ENCODE results near the gene LRP8. TPM values are rescaled to one million over a fixed set of nuclear protein-coding genes. Genes with fewer than 3 reads are reported as not detected.

The LRP8 gene
- total RNA-seq, 1 experiment from 2014 or later, result 54.4 TPM

DNA sequence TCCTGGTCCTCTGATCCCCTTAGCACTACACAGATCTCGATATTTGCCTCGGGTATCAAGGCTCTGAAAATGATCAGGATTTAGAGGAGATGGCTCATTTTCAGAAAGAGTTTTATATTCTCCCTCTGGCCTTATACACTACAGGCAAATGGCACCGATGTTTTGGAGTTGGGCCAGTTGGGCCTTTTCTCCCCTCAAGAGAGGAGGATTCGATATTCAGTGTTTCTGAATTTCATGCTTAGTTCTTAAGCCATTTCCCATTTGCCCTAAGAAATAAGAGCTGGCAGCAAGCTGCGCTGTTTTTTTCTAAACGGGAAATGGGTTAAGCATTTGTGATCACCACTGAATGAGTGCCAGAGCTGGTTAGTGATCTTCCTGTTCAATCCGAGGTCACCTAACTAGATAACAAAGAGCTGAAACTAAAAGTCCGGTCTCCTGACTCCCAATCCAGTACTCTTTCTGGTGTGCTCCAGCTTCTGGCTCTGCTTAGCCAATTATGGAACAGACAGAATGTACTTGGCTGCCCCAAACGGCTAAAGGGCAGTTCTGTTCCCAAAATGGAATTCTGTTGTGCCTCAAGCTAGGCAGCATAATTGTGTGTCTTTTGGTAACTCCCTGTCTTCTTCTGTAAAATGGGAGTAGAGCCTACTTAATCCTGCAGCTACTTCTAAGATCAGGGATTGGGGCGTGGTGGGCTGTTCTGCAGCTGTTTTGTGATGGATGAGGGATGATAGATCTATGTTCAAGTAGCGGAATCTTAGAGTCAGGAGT is 132.4 kb downstream of the LRP8 start:
- ChIA-PET POLR2A (ENCODE audit: unreplicated experiment) (no interaction called here), CTCF (interaction anchor here (1.1 kb wide), 1 partner anchor 19 kb away, joined by 3 read pairs; no protein-coding TSS in a partner anchor)
- no peak overlapping the region for H3K27ac ChIP-seq (ENCODE audit: low read length)
- H3K27me3 ChIP-seq (ENCODE audit: low read length), result no peaks in the 10 kb centered on the region
- H3K9me2 ChIP-seq (replicated peaks; ENCODE audit: low read length), result no peaks in the 10 kb centered on the region
- ATAC-seq (no peak), DNase-seq (no peak)
- H3K9ac ChIP-seq (ENCODE audit: low read length), result no peak overlapping the region
- intact Hi-C loops (cut with micrococcal nuclease), result no loop called here
- H3K9me3 ChIP-seq (ENCODE audit: low read length), result no peaks in the 10 kb centered on the region
- BruUV-seq (replicated peaks), result no TSS peak
- H3K4me2 ChIP-seq (ENCODE audit: low read length), result peak overlapping the region; percentile 96
- H3F3A ChIP-seq (ENCODE audit: low read length, unreplicated experiment), result no peaks in the 10 kb centered on the region
- no peaks in the 10 kb centered on the region for H3K36me3 ChIP-seq (ENCODE audit: low read depth, low read length)
- H3K79me2 ChIP-seq (ENCODE audit: low read length), result peaks cover 16% of the 10 kb centered on the region
- no peaks in the 10 kb centered on the region for H4K20me1 ChIP-seq (ENCODE audit: low read length)
- H2AFZ ChIP-seq (ENCODE audit: low read length), result peak overlapping the region; percentile 94
- H3K4me1 ChIP-seq (ENCODE audit: insufficient read depth, low read length), result peaks cover 23% of the 10 kb centered on the region
- H3K4me3 ChIP-seq (ENCODE audit: low read length), result no peak overlapping the region
- no peak for TF ChIP-seq CTCF (conservative IDR thresholded peaks at IDR 0.05; ENCODE audit: low read depth, low read length)

Other genes starting within 250 kb of the LRP8 start
- 0.23 and 0.26 TPM in 2 replicates for gene SLC1A7, start 185.4 kb downstream of the LRP8 start, total RNA-seq (2014; rRNA removed)
- 19.6 and 27.1 TPM in 2 replicates for gene CPT2, start 131.2 kb downstream of the LRP8 start, total RNA-seq (2014; rRNA removed)
- 44.1 and 47.7 TPM in 2 replicates for gene CZIB, start 107.4 kb downstream of the LRP8 start, total RNA-seq (2014; rRNA removed)
- gene MAGOH, start 89.6 kb downstream of the LRP8 start, total RNA-seq (2014; rRNA removed), result 48.9 and 53.1 TPM in 2 replicates
- not detected in 2 replicates for gene DMRTB1, start 131.3 kb upstream of the LRP8 start, total RNA-seq (2014; rRNA removed)

All from PC-3 (cell line).